Cardiac muscle cell (in vitro differentiated cells and primary cell): ENCODE measurements around the gene MRPL2. TPM values are rescaled to one million over a fixed set of nuclear protein-coding genes. Genes with fewer than 3 reads are reported as not detected.
"Not testable (repeated sequence)": the region's sequence is repeated elsewhere in the genome, so short reads cannot be mapped to it uniquely, and the experiment has no call there.

Source experiments
- DNase-seq, 2 donors: peaks; one replicate each; pipeline versions ENCODE4 v3.0.0 to v3.0.0-alpha.2; 2010 to 2017; ENCODE audit warnings: low read depth in 1 of 2, low spot score in 1 of 2
- H3K27ac ChIP-seq: fragments of 200-600 bp; sonication (generic); 2 replicates; pipeline ENCODE4 v1.5.1; 2016
- H3K27me3 ChIP-seq: fragments of 200-600 bp; sonication (generic); 2 replicates; pipeline ENCODE4 v1.6.0; 2016; ENCODE audit warnings: control low read depth
- H3K36me3 ChIP-seq: fragments of 200-600 bp; sonication (generic); 2 replicates; pipeline ENCODE4 v1.5.1; 2016; ENCODE audit warnings: control low read depth
- H3K4me1 ChIP-seq: fragments of 200-600 bp; sonication (generic); 2 replicates; pipeline ENCODE4 v1.8.1; 2017; ENCODE audit warnings: low read depth, mild to moderate bottlenecking, mixed run types
- H3K4me3 ChIP-seq: fragments of 200-600 bp; sonication (generic); 2 replicates; pipeline ENCODE4 v1.5.1; 2016; ENCODE audit warnings: mild to moderate bottlenecking
- H3K9me3 ChIP-seq: fragments of 200-600 bp; sonication (generic); 2 replicates; pipeline ENCODE4 v1.5.1; 2017; ENCODE audit warnings: low read depth, mild to moderate bottlenecking, control low read depth
- CTCF ChIP-seq: IDR thresholded peaks from 2 replicates; pipeline ENCODE4 v1.5.1; 2012; ENCODE audit warnings: low read depth, mild to moderate bottlenecking, low read length
- polyA plus RNA-seq: library from polyadenylated mRNA; unstranded; fragments of >200 nt; fragmentation: Nextera tagmentation; extraction: Ambion mirVana; gene quantifications from 2 replicates; pipeline ENCODE4 v1.2.1, GENCODE V29; 2016
- total RNA-seq: library from RNA; depleted of rRNA; stranded (reverse); fragments of >200 nt; gene quantifications from 2 replicates; pipeline ENCODE4 v1.2.3, GENCODE V29; 2016

MRPL2 gene
- total and polyA plus RNA-seq, 2 experiments from 2014 or later, result 49.1 to 148 TPM

GRCh38 chr6:43043310-43043709 is 15.9 kb downstream of the MRPL2 start:
- TF ChIP-seq CTCF, result no peak
- no peak for DNase-seq
- Histone ChIP-seq H3K36me3 (peaks cover 62% of the 10 kb centered on the region), H3K4me3 (no peak overlapping the region), H3K27me3 (no peaks in the 10 kb centered on the region), H3K4me1 (no peaks in the 10 kb centered on the region), H3K9me3 (no peaks in the 10 kb centered on the region), H3K27ac (no peak overlapping the region)

GRCh38 chr6:43041475-43041874 is 17.8 kb downstream of the MRPL2 start:
- not testable (repeated sequence) for H3K27me3 ChIP-seq, H3K4me1 ChIP-seq, H3K27ac ChIP-seq, DNase-seq, H3K4me3 ChIP-seq, H3K9me3 ChIP-seq
- H3K36me3 ChIP-seq, result peaks cover 67% of the 10 kb centered on the region

- no peaks in the 10 kb centered on the region for H3K9me3 ChIP-seq
- no peaks in the 10 kb centered on the region for H3K27me3 ChIP-seq
- no peak for DNase-seq
- no peaks in the 10 kb centered on the region for H3K4me1 ChIP-seq
- no peak overlapping the region for H3K27ac ChIP-seq
- TF ChIP-seq CTCF, result no peak
- no peak overlapping the region for H3K4me3 ChIP-seq
- peaks cover 60% of the 10 kb centered on the region for H3K36me3 ChIP-seq
These were observed 18.5 kb downstream of the MRPL2 start for GRCh38 chr6:43040542-43041257.

GRCh38 chr6:43038727-43039126 is 20.5 kb downstream of the MRPL2 start:
- H3K36me3 ChIP-seq, result peaks cover 55% of the 10 kb centered on the region
- no peaks in the 10 kb centered on the region for H3K4me1 ChIP-seq
- H3K27ac ChIP-seq, result no peak overlapping the region
- no peaks in the 10 kb centered on the region for H3K9me3 ChIP-seq
- TF ChIP-seq CTCF, result no peak
- no peaks in the 10 kb centered on the region for H3K27me3 ChIP-seq
- DNase-seq, result no peak
- H3K4me3 ChIP-seq, result no peak overlapping the region

- Histone ChIP-seq H3K27me3 (no peaks in the 10 kb centered on the region), H3K4me1 (no peaks in the 10 kb centered on the region), H3K9me3 (no peaks in the 10 kb centered on the region), H3K36me3 (peaks cover 45% of the 10 kb centered on the region), H3K4me3 (no peak overlapping the region), H3K27ac (no peak overlapping the region)
- no peak for DNase-seq
- TF ChIP-seq CTCF, result no peak
These were observed 21.5 kb downstream of the MRPL2 start for GRCh38 chr6:43037706-43038105.

GRCh38 chr6:43037197-43037596 is 22.0 kb downstream of the MRPL2 start:
- H3K4me3 ChIP-seq, result no peak overlapping the region
- DNase-seq, result no peak
- no peaks in the 10 kb centered on the region for H3K9me3 ChIP-seq
- H3K36me3 ChIP-seq, result peaks cover 40% of the 10 kb centered on the region
- TF ChIP-seq CTCF, result no peak
- no peaks in the 10 kb centered on the region for H3K27me3 ChIP-seq
- H3K4me1 ChIP-seq, result no peaks in the 10 kb centered on the region
- no peak overlapping the region for H3K27ac ChIP-seq
